K562 treated with DMSO at 1 percent for 48 hours (cell line): ENCODE data around the gene KLRB1. TPM values are rescaled to one million over a fixed set of nuclear protein-coding genes. Genes with fewer than 3 reads are reported as not detected.

Experiments
- total RNA-seq: library from RNA; unstranded; fragments of 300-600 nt; gene quantifications from 2 replicates; pipeline ENCODE4 v1.2.3, GENCODE V29; 2022; ENCODE audit warnings: low replicate concordance; ENCODE audit errors: extremely low read depth

Gene KLRB1
- not detected in 2 replicates for total RNA-seq

GRCh38 chr12:9607716-9608115 is at the start of gene KLRB1:
Gene KLRB1 (minus strand): TSS chr12:9607916. CDS start chr12:9607839, 77 bp downstream.

Other genes with a start within 250 kb of the KLRB1 start
- not detected in 2 replicates for gene CLEC2D, start 61.8 kb upstream of the KLRB1 start, total RNA-seq
- gene CLECL1, start 125.2 kb upstream of the KLRB1 start, total RNA-seq, result not detected in 2 replicates
- gene CD69, start 153.0 kb upstream of the KLRB1 start, total RNA-seq, result not detected in 2 replicates
- gene KLRF1, start 219.6 kb upstream of the KLRB1 start, total RNA-seq, result not detected in 2 replicates